Astrocyte of the cerebellum (primary cell): ENCODE measurements around the gene CABP5.

Experiments used
- DNase-seq: peaks from one replicate; pipeline ENCODE4 v3.0.0-alpha.2; 2011; ENCODE audit warnings: low read depth
- H3K4me3 ChIP-seq: 2 replicates; pipeline ENCODE4 v1.5.1; 2011; ENCODE audit warnings: mild to moderate bottlenecking, low read depth, low read length, moderate library complexity
- CTCF ChIP-seq: IDR thresholded peaks from 2 replicates; pipeline ENCODE4 v1.5.1; 2012; ENCODE audit warnings: low read length, low read depth, moderate library complexity, mild to moderate bottlenecking; ENCODE audit errors: missing control alignments
- in situ Hi-C: cut with HindIII; loops from 2 replicates; pipeline ENCODE4 v1.10.0; 2017; ENCODE audit warnings: low sequenced_read_pairs

The CABP5 gene

GRCh38 chr19:48010932-48011758 lies 32.7 kb downstream of the CABP5 start:
- H3K4me3 ChIP-seq: no peak overlapping the region
- TF ChIP-seq CTCF: no peak
- in situ Hi-C loops: no loop called here
- no peak for DNase-seq

DNA sequence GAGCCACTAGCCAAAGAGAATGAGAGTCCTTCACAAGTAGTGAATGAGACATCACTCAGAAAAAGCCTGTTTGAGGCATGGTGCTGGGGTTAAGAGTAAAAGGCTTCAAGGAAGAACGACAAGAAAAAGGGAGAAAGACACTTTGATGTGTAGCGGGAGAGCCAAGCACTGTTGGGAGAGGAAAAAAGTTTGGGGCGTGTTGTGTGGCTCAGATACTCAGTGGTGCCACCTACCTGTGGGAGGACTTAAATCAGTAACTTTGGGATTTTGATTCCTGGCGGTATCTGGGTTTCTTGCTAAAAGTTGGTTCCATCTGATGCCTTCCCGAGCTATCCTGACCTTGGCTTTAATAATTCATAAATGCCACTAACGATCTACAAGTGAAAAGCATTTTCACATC lies 37.1 kb downstream of the CABP5 start:
- in situ Hi-C loops: no loop called here
- TF ChIP-seq CTCF: no peak
- no peak overlapping the region for H3K4me3 ChIP-seq
- DNase-seq: no peak

DNA sequence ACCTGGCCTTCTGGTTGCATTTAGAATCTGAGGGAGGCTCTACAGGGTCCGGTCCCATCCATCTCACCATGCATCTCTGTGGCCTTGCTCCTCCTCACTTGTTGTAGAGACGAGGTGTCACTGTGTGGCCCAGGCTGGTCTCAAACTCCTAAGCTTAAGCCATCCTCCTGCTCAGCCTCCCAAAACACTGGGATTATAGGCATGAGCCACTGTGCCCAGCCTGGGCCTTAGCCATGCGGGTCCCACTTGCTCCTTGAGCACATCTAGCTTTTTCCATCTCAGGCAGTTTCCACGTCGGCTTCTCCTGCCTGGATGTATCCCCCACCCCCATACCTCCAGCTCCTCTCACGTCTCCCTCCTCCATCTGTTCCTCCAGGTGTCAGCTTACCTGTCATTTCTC lies 39.6 kb downstream of the CABP5 start:
- no peak for TF ChIP-seq CTCF
- H3K4me3 ChIP-seq: no peak overlapping the region
- in situ Hi-C loops: no loop called here
- DNase-seq: no peak

DNA sequence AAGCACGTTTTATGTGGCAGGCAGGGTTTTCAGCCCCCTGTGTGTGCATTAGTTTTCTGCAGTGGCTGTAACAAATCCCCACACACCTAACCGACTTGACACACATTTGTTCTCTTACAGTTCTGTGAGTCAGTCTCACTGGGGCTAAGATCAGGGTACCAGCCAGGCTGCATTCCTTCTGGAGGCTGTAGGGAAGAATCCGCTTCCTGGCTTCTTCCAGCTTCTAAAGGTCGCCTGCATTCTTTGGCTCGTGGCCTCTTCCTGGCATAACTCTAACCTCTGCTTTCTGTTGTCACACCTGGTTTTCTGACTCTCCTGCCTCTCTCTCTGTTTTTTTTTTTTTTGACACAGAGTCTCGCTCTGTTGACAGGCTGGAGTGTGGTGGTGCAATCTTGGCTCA lies 43.0 kb downstream of the CABP5 start:
- in situ Hi-C loops: no loop called here
- DNase-seq: no peak
- no peak overlapping the region for H3K4me3 ChIP-seq
- TF ChIP-seq CTCF: no peak

DNA sequence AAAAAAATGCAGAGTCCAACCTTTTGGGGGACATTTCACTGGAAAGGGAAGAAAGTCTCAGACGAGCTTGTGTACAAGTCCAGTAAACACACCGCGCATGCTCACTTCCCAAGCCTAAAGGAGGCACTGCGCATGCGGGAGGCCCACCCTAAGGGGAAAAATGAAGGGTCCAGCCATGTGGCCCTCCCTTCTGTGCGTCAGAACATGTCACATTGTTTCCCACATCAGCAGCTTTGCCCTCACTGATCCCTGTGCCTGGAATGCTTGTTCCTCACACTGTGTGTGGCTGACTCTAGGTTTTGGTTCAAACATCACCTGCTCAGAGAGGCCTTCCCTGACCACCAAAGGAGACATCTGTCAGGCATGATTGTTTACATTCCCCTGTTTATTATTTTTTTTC lies 45.1 kb downstream of the CABP5 start:
- H3K4me3 ChIP-seq: no peak overlapping the region
- no peak for TF ChIP-seq CTCF
- no peak for DNase-seq
- in situ Hi-C loops: no loop called here

DNA sequence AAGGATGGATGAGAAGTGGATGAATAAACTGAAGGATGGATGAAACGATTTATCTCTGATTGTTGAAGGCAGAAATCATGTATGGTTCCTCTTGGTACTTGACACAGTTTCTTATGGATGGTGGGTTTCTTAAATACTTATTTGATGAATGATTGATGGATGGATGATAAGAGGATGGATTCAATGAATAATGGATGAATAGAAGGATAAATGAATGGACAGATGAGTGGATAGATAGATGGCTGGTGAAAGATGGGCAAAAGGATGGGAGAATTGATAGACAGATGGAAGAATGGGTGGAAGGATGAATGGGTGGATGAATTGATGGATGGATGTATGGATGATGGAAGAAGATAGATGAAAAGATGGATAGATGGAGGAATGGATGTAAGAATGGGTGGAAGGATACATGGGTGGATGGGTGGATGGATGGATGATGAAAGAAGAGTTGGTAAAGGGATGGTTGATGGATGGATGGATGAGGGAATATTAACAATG lies 47.6 kb downstream of the CABP5 start:
- TF ChIP-seq CTCF: no peak
- H3K4me3 ChIP-seq: no peak overlapping the region
- DNase-seq: no peak
- in situ Hi-C loops: no loop called here
